ENCODE measurements around the gene NOVA2. TPM values are rescaled to one million over a fixed set of nuclear protein-coding genes. Genes with fewer than 3 reads are reported as not detected.

The NOVA2 gene
- total RNA-seq, 1 experiment from 2014 or later: not detected

DNA sequence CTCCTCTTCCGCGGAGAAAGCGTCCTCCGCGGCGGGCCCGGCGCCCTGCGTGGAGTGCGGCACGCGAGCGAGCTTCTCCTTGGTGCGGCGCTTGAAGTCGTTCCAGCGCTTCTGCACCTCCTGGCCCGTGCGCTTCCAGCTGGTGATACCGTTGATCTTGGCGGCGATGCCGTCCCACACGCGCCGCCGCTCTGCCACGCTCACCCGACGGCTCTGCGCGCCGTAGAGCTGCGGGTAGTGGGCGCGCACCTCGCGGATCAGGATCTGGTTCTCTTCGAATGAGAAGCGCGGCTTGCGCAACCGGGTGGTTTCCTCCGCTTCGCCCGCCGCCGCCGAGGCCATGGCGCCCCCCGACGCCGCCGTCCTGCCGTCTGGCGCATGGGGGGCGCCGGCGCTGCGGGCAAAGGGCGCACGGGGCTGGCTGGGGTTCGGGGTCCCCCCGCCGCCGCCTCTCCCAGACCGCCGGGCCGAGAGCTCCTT lies 72.2 kb downstream of the NOVA2 start:
- H3K36me3 ChIP-seq (ENCODE audit: insufficient read depth, low read length, poor library complexity, severe bottlenecking): peaks cover 3% of the 10 kb centered on the region
- peak; percentile 65 for DNase-seq (ENCODE audit: low spot score)
- no peaks in the 10 kb centered on the region for H3K27me3 ChIP-seq (replicated peaks; ENCODE audit: insufficient read depth, low read depth, low read length, poor library complexity)
- no peak for TF ChIP-seq EZH2 (IDR thresholded peaks at IDR 0.05; ENCODE audit: borderline replicate concordance, low read depth, low read length, poor library complexity, severe bottlenecking)
- peak overlapping the region; percentile 58 for H3K27ac ChIP-seq (ENCODE audit: low read depth, low read length, poor library complexity, severe bottlenecking)
- BruUV-seq (replicated peaks): no TSS peak
- H3K4me1 ChIP-seq (ENCODE audit: insufficient read depth, low read length, poor library complexity, severe bottlenecking): peaks cover 3% of the 10 kb centered on the region
- H3K4me3 ChIP-seq (ENCODE audit: low read depth, low read length, poor library complexity, severe bottlenecking): peak overlapping the region; percentile 76
- intact Hi-C loops (cut with micrococcal nuclease; ENCODE audit: unreplicated experiment): no loop called here
- no peaks in the 10 kb centered on the region for H3K9me3 ChIP-seq (ENCODE audit: low read depth, low read length, poor library complexity, severe bottlenecking)
- POLR2A ChIA-PET (ENCODE audit: low non-redundant PET): no interaction called here
- CTCF ChIA-PET: interaction anchor here (0.6 to 0.7 kb wide), 3 partner anchors 45 to 423 kb away, joined by 3 to 5 read pairs (median 3); no protein-coding TSS in a partner anchor

DNA sequence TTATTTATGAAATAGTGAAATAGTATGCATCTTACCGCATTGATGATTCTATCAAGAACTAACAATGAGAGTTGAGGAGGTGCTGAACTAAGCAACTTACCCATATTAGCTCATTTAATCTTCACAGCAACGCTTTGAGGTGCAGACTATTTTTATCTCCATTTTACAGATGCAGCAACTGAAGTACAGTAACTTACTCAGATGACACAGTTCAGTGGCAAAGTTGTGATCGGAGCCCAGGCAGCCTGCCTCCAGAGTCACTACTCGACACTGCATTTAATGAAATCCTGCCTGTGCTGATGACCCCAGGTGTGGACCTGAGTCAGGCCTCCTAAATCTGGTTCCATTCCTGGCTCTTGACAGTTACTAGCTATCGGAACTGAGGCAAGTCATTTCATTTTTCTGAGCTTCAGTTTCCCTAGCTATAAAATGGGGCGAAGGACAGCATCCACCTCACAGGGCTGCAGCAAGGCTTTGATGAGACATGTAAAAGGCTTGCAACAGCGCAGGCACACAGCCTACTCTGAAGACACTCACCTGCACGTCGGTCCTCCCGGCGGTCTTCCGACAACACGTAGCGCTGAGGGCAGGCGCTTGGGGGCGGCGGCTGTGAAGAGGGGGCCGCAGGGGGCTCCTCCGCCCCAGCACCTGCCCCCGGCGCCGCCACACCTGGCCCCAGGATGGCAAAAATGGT lies 72.8 kb downstream of the NOVA2 start:
- ChIA-PET CTCF (interaction anchor here (0.6 kb wide), 2 partner anchors 45 to 131 kb away, joined by 3 to 5 read pairs; no protein-coding TSS in a partner anchor), POLR2A (ENCODE audit: low non-redundant PET) (no interaction called here)
- no TSS peak for BruUV-seq (replicated peaks)
- peak overlapping the region; percentile 76 for H3K4me3 ChIP-seq (ENCODE audit: low read depth, low read length, poor library complexity, severe bottlenecking)
- DNase-seq (ENCODE audit: low spot score): no peak
- H3K27ac ChIP-seq (ENCODE audit: low read depth, low read length, poor library complexity, severe bottlenecking): no peak overlapping the region
- intact Hi-C loops (cut with micrococcal nuclease; ENCODE audit: unreplicated experiment): no loop called here
- H3K9me3 ChIP-seq (ENCODE audit: low read depth, low read length, poor library complexity, severe bottlenecking): no peaks in the 10 kb centered on the region
- no peaks in the 10 kb centered on the region for H3K27me3 ChIP-seq (replicated peaks; ENCODE audit: insufficient read depth, low read depth, low read length, poor library complexity)
- peaks cover 3% of the 10 kb centered on the region for H3K36me3 ChIP-seq (ENCODE audit: insufficient read depth, low read length, poor library complexity, severe bottlenecking)
- TF ChIP-seq CTCF (conservative IDR thresholded peaks at IDR 0.05; ENCODE audit: low read depth, low read length) (no peak), EZH2 (IDR thresholded peaks at IDR 0.05; ENCODE audit: borderline replicate concordance, low read depth, low read length, poor library complexity, severe bottlenecking) (no peak)
- H3K4me1 ChIP-seq (ENCODE audit: insufficient read depth, low read length, poor library complexity, severe bottlenecking): peaks cover 3% of the 10 kb centered on the region

DNA sequence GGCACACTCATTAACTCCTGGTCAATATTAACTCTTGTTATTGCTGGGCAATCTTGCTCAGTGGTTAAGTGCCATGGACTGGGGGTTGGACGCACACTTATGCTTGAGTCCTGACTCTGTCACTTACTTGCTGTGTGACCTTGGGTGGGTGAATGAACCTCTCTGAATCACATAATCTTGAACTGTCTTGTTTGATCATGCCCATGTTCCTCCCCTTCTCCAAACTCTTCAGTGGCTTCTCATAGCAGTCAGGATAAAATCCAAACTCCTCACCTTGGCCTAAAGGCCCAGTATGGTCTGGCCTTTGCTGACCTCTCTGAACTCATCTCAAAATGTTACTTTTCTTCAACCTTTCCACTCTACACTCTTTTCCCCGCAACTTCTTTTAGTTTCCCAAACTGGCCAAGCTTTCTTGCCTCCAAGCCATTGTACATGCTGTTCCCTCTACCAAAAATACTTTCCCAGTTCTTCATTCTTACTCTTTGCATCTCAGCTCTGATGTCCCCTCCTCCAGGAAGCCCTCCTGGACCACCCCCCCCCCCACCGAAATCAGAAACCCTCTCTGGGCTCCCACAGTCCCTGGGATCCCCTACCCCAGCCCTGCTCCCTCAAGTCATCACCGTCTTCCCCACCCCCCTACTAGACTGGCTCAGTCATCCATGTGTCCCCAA lies 73.6 kb downstream of the NOVA2 start:
- Histone ChIP-seq H3K9me3 (ENCODE audit: low read depth, low read length, poor library complexity, severe bottlenecking) (no peaks in the 10 kb centered on the region), H3K27me3 (replicated peaks; ENCODE audit: insufficient read depth, low read depth, low read length, poor library complexity) (no peaks in the 10 kb centered on the region), H3K4me3 (ENCODE audit: low read depth, low read length, poor library complexity, severe bottlenecking) (no peak overlapping the region), H3K27ac (ENCODE audit: low read depth, low read length, poor library complexity, severe bottlenecking) (no peak overlapping the region), H3K4me1 (ENCODE audit: insufficient read depth, low read length, poor library complexity, severe bottlenecking) (peaks cover 3% of the 10 kb centered on the region), H3K36me3 (ENCODE audit: insufficient read depth, low read length, poor library complexity, severe bottlenecking) (peaks cover 3% of the 10 kb centered on the region)
- TSS peak; percentile 45 for BruUV-seq (replicated peaks)
- no peak for DNase-seq (ENCODE audit: low spot score)
- POLR2A ChIA-PET (ENCODE audit: low non-redundant PET): no interaction called here
- TF ChIP-seq CTCF (conservative IDR thresholded peaks at IDR 0.05; ENCODE audit: low read depth, low read length): no peak
- no peak for TF ChIP-seq EZH2 (IDR thresholded peaks at IDR 0.05; ENCODE audit: borderline replicate concordance, low read depth, low read length, poor library complexity, severe bottlenecking)
- CTCF ChIA-PET: no interaction called here
- intact Hi-C loops (cut with micrococcal nuclease; ENCODE audit: unreplicated experiment): no loop called here

Measured in A673 (cell line).